Measurements from ENCODE around the gene NGEF. TPM values are rescaled to one million over a fixed set of nuclear protein-coding genes. Genes with fewer than 3 reads are reported as not detected.

NGEF gene
- total RNA-seq, 1 experiment from 2014 or later = 2.7 TPM

- Mint-ChIP-seq H3K4me3 (ENCODE audit: unreplicated experiment) (no peak overlapping the region), H3K4me1 (ENCODE audit: insufficient read depth, unreplicated experiment) (peaks cover 12% of the 10 kb centered on the region), H3K36me3 (ENCODE audit: insufficient read depth, unreplicated experiment) (peaks cover 5% of the 10 kb centered on the region), H3K27ac (ENCODE audit: low read depth, unreplicated experiment) (no peak overlapping the region), H3K27me3 (ENCODE audit: insufficient read depth, unreplicated experiment) (no peaks in the 10 kb centered on the region), H3K9me3 (ENCODE audit: unreplicated experiment) (no peaks in the 10 kb centered on the region)
- intact Hi-C loops (cut with micrococcal nuclease) = no loop called here
- TF ChIP-seq CTCF (IDR thresholded peaks at IDR 0.05; ENCODE audit: unreplicated experiment) = no peak
- ChIA-PET CTCF (interaction anchor here (0.6 to 0.9 kb wide), 2 partner anchors 21 to 28 kb away, joined by 3 read pairs; no protein-coding TSS in a partner anchor), POLR2A (no interaction called here)
- no TSS peak for BruUV-seq (replicated peaks)
- DNase-seq (ENCODE audit: unreplicated experiment) = no peak
Observed at GRCh38 chr2:232896111-232896510, 116.9 kb downstream of the NGEF start.

- Mint-ChIP-seq H3K27me3 (ENCODE audit: insufficient read depth, unreplicated experiment) (no peaks in the 10 kb centered on the region), H3K27ac (ENCODE audit: low read depth, unreplicated experiment) (no peak overlapping the region), H3K4me1 (ENCODE audit: insufficient read depth, unreplicated experiment) (peaks cover 20% of the 10 kb centered on the region), H3K4me3 (ENCODE audit: unreplicated experiment) (no peak overlapping the region), H3K36me3 (ENCODE audit: insufficient read depth, unreplicated experiment) (peaks cover 5% of the 10 kb centered on the region), H3K9me3 (ENCODE audit: unreplicated experiment) (no peaks in the 10 kb centered on the region)
- POLR2A ChIA-PET = no interaction called here
- no peak for TF ChIP-seq CTCF (IDR thresholded peaks at IDR 0.05; ENCODE audit: unreplicated experiment)
- CTCF ChIA-PET = interaction anchor here (1.2 kb wide), 1 partner anchor 134 kb away, joined by 6 read pairs; no protein-coding TSS in a partner anchor
- no TSS peak for BruUV-seq (replicated peaks)
- intact Hi-C loops (cut with micrococcal nuclease) = no loop called here
- DNase-seq (ENCODE audit: unreplicated experiment) = no peak
Observed at GRCh38 chr2:232894746-232895145, 118.3 kb downstream of the NGEF start.

DNA sequence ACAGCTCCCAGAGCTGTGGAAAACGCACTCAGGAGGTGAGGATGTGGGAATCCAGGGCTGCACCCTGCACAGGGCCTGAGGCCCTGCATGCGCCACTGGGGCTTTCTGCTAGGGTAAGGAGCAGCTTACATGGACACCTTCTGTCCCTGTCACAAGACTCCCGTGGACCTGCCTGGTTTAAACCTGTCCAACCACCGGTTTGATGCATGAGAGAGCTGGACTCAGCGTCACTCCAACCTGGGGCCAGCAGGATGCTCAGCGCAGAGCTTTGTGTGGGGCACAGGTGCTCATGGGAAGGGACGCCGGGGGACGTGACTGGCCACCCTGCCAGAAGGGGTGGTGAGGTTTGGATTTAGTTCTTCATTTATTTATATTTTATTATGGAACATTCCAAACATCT, 118.8 kb downstream of the NGEF start:
- CTCF ChIA-PET = interaction anchor here (1.2 kb wide), 1 partner anchor 135 kb away, joined by 6 read pairs; no protein-coding TSS in a partner anchor
- BruUV-seq (replicated peaks) = no TSS peak
- TF ChIP-seq CTCF (IDR thresholded peaks at IDR 0.05; ENCODE audit: unreplicated experiment) = no peak
- Mint-ChIP-seq H3K4me3 (ENCODE audit: unreplicated experiment) (no peak overlapping the region), H3K4me1 (ENCODE audit: insufficient read depth, unreplicated experiment) (peaks cover 20% of the 10 kb centered on the region), H3K9me3 (ENCODE audit: unreplicated experiment) (no peaks in the 10 kb centered on the region), H3K27me3 (ENCODE audit: insufficient read depth, unreplicated experiment) (no peaks in the 10 kb centered on the region), H3K36me3 (ENCODE audit: insufficient read depth, unreplicated experiment) (peaks cover 5% of the 10 kb centered on the region), H3K27ac (ENCODE audit: low read depth, unreplicated experiment) (no peak overlapping the region)
- POLR2A ChIA-PET = no interaction called here
- intact Hi-C loops (cut with micrococcal nuclease) = no loop called here
- no peak for DNase-seq (ENCODE audit: unreplicated experiment)

- ChIA-PET POLR2A (no interaction called here), CTCF (interaction anchor here (1.2 kb wide), 1 partner anchor 135 kb away, joined by 6 read pairs; no protein-coding TSS in a partner anchor)
- no peaks in the 10 kb centered on the region for H3K9me3 Mint-ChIP-seq (ENCODE audit: unreplicated experiment)
- TF ChIP-seq CTCF (IDR thresholded peaks at IDR 0.05; ENCODE audit: unreplicated experiment) = no peak
- peaks cover 20% of the 10 kb centered on the region for H3K4me1 Mint-ChIP-seq (ENCODE audit: insufficient read depth, unreplicated experiment)
- H3K27me3 Mint-ChIP-seq (ENCODE audit: insufficient read depth, unreplicated experiment) = no peaks in the 10 kb centered on the region
- BruUV-seq (replicated peaks) = no TSS peak
- peaks cover 5% of the 10 kb centered on the region for H3K36me3 Mint-ChIP-seq (ENCODE audit: insufficient read depth, unreplicated experiment)
- no peak overlapping the region for H3K4me3 Mint-ChIP-seq (ENCODE audit: unreplicated experiment)
- no peak for DNase-seq (ENCODE audit: unreplicated experiment)
- no peak overlapping the region for H3K27ac Mint-ChIP-seq (ENCODE audit: low read depth, unreplicated experiment)
- intact Hi-C loops (cut with micrococcal nuclease) = no loop called here
Observed at GRCh38 chr2:232893834-232894233, 119.2 kb downstream of the NGEF start.

Data from MCF 10A (cell line).